Nucleus accumbens (tissue), 56 donors: Measurements from ENCODE around the gene SLC5A10.

ENCODE experiments used
- DNase-seq, 56 donors: peaks; one replicate each; lab custom pipeline; 2025; lab: John Stamatoyannopoulos, UW

Gene SLC5A10

GRCh38 chr17:18981335-18981641 lies 29.3 kb downstream of the SLC5A10 start:
- no peak for DNase-seq

GRCh38 chr17:18981642-18982424 lies 29.9 kb downstream of the SLC5A10 start:
- DNase-seq, result no peak

DNA sequence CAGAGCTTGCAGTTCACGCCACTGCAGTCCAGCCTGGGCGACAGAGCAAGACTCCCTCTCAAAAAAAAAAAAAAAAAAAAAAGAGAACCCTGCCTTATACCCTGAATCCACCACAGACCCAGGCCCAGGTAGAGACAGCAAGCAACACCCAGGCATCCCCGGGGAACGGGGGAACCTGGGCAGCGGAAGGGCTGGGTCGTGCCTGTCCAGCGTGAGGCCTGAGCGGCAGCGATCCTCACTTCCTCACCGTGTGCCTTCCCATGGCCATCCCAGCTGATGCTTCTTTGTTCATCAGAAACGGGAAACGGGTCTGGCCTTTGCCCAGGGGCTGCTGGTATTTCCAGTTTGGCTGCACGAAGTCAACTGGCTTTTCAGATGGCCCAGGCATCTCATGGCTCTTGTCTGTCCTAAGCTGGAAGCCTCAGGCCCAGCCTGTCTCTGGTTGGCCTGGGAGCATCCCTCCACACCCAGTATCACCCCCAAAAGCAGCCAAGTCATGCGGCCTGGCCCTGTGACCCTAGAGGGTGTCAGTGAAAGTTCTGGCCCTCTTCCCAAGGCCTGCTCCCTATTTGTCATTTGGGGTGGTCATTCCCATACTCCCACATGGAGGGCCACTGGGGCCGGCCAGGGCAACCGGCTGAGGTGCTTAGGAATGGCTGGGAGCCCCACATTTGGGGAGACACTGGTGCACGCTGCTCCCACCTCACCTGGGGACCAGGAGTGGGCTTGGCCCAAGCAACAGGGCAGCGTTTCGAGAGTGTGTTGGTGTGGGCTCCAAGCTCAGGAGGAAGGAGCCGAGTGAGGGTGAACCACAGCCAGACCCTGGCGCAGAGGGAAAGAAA lies 32.5 kb downstream of the SLC5A10 start:
- DNase-seq, result no peak

GRCh38 chr17:18985475-18985874 lies 33.5 kb downstream of the SLC5A10 start:
- no peak for DNase-seq

- no peak for DNase-seq
These were observed 34.7 kb downstream of the SLC5A10 start for GRCh38 chr17:18986541-18987229.

DNA sequence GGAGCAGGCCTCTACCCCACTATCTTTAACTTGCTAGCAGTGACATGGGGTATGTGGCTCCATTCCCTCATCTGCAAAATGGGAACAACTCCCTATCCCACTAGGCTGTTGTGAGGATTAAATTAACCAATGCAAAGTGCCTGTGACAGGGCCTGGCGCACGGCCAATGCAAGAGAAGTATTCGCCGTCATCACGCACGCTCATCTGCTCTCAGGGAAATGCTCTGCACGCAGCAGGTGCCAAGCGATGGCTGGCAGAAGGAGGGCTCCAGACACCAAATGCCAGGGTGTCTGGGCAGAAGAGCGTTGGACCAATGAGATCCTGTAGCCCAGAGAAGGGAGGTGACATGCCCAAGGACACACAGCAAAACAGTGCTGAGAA lies 35.3 kb downstream of the SLC5A10 start:
- no peak for DNase-seq

GRCh38 chr17:18987862-18988545 lies 36.0 kb downstream of the SLC5A10 start:
- DNase-seq, result no peak

GRCh38 chr17:18988546-18989173 lies 36.7 kb downstream of the SLC5A10 start:
- no peak for DNase-seq

GRCh38 chr17:18990331-18990730 lies 38.4 kb downstream of the SLC5A10 start:
- DNase-seq, result no peak

- DNase-seq, result no peak
These were observed 39.8 kb downstream of the SLC5A10 start for GRCh38 chr17:18991531-18992315.

- no peak for DNase-seq
These were observed 40.6 kb downstream of the SLC5A10 start for GRCh38 chr17:18992454-18993130.

DNA sequence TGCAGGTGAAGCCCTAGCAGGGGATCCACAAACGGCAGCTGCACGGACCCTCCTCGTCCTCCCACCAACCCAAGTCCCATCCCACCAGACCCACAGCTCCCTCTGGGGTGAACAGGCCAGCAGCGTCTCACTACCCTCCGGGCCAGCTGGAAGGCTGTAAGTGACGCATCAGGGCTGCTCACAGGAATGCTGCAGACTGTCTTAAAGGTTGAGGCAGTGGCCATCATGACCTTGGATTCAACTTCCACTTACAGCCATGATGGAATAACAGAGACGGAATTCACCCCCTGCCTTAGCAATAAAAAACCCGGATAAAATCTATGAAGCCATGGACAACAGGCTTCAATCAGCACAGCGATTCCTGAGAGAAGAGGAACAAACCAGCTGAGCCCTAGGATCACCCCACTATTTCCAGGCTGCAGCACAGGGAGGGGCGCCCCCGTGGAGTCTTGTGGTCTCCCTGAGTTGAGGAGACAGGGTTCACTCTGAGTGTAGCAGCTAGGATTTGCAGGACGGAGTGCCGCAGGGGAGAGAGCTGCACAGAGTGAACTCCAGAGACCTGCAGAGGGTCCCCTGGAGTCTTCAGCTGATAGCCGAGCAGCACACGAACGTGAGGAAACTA lies 42.1 kb downstream of the SLC5A10 start:
- no peak for DNase-seq

DNA sequence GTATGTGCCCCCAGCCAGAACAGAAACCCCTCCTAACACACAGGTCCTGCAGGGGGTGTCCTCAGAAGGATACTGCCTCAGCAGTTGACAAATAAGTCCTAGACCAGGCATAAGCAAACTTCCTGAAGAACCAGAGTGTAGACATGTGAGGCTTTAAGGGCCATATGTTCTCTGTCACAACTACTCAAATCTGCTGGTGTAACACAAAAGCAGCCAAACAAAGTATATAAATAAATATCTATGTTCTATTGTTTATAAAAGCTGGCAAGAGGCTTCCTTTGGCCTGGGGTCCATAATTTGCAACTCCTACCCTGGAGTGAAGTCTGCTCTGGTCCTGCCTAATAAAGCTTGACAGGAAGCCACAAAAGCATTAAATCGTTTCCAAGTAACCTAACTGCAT lies 42.7 kb downstream of the SLC5A10 start:
- DNase-seq, result no peak

DNA sequence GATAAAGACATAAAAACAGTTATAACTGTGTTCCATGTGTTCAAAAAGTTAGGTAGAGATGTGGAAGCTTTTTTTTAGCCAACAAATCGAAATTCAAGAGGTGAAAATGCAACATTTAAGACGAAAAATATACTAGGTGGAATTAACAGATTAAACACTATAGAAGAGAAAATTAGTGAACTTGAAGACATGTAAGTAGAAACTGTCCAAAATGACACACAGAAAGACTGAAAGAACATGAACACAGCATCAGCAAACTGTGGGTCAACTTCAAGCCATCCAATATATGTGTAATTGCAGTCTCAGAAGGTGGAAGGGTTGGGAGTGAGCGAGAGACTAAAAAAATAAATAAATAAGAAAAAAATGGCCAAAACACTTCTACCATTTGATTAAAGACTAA lies 43.3 kb downstream of the SLC5A10 start:
- no peak for DNase-seq

DNA sequence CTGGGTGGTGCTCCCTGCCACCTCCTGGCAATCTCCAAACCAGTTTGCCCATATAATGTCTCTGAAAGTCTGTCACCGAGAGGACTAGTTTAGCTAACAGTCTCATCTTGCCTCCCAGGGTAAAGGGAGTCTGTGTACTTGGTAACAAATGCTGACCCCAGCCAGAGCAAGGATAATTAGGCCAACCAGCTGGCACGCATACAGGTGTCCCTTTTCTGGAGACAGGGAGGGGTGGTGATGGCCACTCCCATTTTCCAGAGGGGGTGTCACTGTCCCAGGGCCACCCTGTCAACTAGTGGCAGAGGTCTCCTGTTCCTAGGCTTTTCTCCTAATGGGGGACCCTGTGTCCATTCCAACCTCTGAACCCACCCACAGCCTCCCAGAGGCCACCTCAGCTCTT lies 44.5 kb downstream of the SLC5A10 start:
- no peak for DNase-seq

- DNase-seq, result no peak
These were observed 45.8 kb downstream of the SLC5A10 start for GRCh38 chr17:18997650-18998196.

DNA sequence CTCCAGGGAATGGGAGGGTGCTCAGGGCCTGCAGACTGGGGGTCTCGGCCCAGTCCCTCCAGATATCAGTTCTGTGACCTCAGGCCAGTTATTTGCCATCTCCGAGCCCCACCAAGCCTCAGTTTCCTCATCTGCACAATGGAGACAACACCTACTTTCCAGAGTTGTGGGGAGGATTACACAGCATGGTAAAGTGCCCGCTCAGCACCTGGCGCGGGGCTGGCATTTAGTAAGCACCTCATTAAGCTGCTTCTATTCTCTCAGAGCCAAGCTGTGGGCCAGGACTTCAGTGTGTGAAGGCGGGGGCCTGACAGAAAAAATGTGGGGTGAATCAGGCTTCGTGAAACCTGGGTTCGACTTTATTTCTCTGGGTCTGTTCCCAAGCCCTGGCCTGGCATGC lies 47.4 kb downstream of the SLC5A10 start:
- DNase-seq, result no peak

DNA sequence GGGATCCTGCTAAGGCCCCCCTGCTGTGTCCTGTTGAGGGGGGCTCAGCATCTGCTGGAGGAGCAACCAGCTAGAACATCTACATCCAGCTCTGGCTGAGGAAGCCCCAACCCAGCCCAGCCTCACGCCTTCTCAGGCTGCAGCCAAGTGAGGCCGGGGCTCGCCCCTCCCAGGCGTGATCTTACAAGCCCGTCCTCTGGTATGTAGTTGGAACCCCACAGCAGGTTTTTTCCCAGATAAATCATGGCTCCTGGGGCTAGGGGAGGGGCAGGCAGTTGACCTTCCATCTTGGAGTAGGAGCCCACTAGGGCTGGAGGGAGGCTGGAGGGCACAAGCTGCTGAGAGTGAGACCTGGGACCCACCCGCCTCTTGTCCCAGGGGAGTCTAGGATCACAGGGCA lies 47.9 kb downstream of the SLC5A10 start:
- DNase-seq, result no peak
